K562 (cell line): ENCODE data around the gene NUCKS1. TPM values are rescaled to one million over a fixed set of nuclear protein-coding genes. Genes with fewer than 3 reads are reported as not detected.

Experiments used
- ATAC-seq: fragments of 200-7000 bp; cut with Tn5 transposase; 3 replicates; pipeline ENCODE4 v1.9.1; 2020; ENCODE audit warnings: moderate library complexity
- Bru-seq: library from RNA; stranded (reverse); fragments of 400-500 nt; gene quantifications from one replicate; lab custom pipeline; 2021; lab: Mats Ljungman, UMichigan
- BruChase-seq, 2 experiments: library from RNA; stranded (reverse); fragments of 400-500 nt; gene quantifications; one replicate each; lab custom pipeline; 2021; lab: Mats Ljungman, UMichigan
- BruUV-seq: library from RNA; stranded (reverse); fragments of 400-500 nt; replicated peaks from 2 replicates; lab custom pipeline; 2021; lab: Mats Ljungman, UMichigan
- CTCF ChIA-PET: fragments of 300-600 bp; formaldehyde crosslinking; extraction: SDS; loops from one replicate; lab custom pipeline; 2021; ENCODE audit warnings: low intra/inter-chr PET ratio; lab: Yijun Ruan, JAX
- POLR2A ChIA-PET: fragments of 300-600, 350-650 bp; sonication (Branson Sonifier 250); formaldehyde crosslinking; extraction: SDS; loops from one replicate; lab custom pipeline; 2021; ENCODE audit warnings: antibody characterized with exemption, inconsistent platforms; lab: Yijun Ruan, JAX
- DNase-seq, 4 experiments: peaks; one replicate each; pipeline versions ENCODE4 v3.0.0 to v3.0.0-alpha.2; 2011 to 2018; ENCODE audit warnings: low spot score in 3 of 4, mixed read lengths in 3 of 4; ENCODE audit errors: extremely low read depth in 1 of 4
- FAIRE-seq: peaks from 2 replicates; lab custom pipeline; 2011; peaks lifted over from hg19 to GRCh38; lab: Jason Lieb, UNC
- H2AFZ ChIP-seq: 2 replicates; pipeline ENCODE4 v1.6.0; 2011; ENCODE audit warnings: low read depth, low read length, control low read depth, inconsistent platforms
- H3K27ac ChIP-seq: fragments of 200-600 bp; 3 replicates; pipeline ENCODE4 v1.8.0; 2011; ENCODE audit warnings: low read depth, mild to moderate bottlenecking, control low read depth, inconsistent platforms, low read length, moderate library complexity, mixed read lengths; ENCODE audit errors: extremely low read depth
- H3K27me3 ChIP-seq, 2 experiments: fragments of 300-600 bp in 1 of 2; 2 replicates in 1 of 2; 3 replicates in 1 of 2; pipeline versions ENCODE4 v1.6.0 to v1.8.0; 2011; ENCODE audit warnings: inconsistent platforms in 2 of 2, low read length in 2 of 2, mild to moderate bottlenecking in 1 of 2, mixed read lengths in 1 of 2, moderate library complexity in 1 of 2; ENCODE audit not compliant: control insufficient read depth in 2 of 2, insufficient read depth in 2 of 2
- H3K36me3 ChIP-seq: fragments of 300-600 bp; 3 replicates; pipeline ENCODE4 v1.8.0; 2011; ENCODE audit warnings: mild to moderate bottlenecking, low read length, inconsistent platforms; ENCODE audit not compliant: control insufficient read depth, insufficient read depth
- H3K4me1 ChIP-seq, 2 experiments: fragments of 200-600 bp in 1 of 2; replicated peaks in 1 of 2; 2 replicates in 1 of 2; 3 replicates in 1 of 2; pipeline versions ENCODE4 v1.5.1 to v1.8.0; 2011; ENCODE audit warnings: inconsistent platforms in 2 of 2, low read length in 2 of 2, mild to moderate bottlenecking in 1 of 2, mixed read lengths in 1 of 2, moderate library complexity in 1 of 2; ENCODE audit not compliant: control insufficient read depth in 2 of 2, insufficient read depth in 2 of 2
- H3K4me2 ChIP-seq: 2 replicates; pipeline ENCODE4 v1.6.1; 2011; ENCODE audit warnings: low read length, control low read depth, inconsistent platforms, mixed read lengths; ENCODE audit not compliant: insufficient read depth
- H3K4me3 ChIP-seq: fragments of 200-600 bp; sonication (generic), shearing (Covaris generic); 2 replicates; pipeline ENCODE4 v1.5.1; 2016; ENCODE audit warnings: control low read depth, inconsistent platforms
- H3K79me2 ChIP-seq: fragments of 200-600 bp; 3 replicates; pipeline ENCODE4 v1.8.0; 2011; ENCODE audit warnings: low read length, inconsistent platforms; ENCODE audit not compliant: control insufficient read depth, insufficient read depth
- H3K9ac ChIP-seq, 2 experiments: 2 replicates each; pipeline versions ENCODE4 v1.6.0 to v1.6.1; 2011; ENCODE audit warnings: low read depth in 2 of 2, low read length in 2 of 2, control low read depth in 1 of 2, inconsistent platforms in 1 of 2, mild to moderate bottlenecking in 1 of 2, mixed read lengths in 1 of 2; ENCODE audit not compliant: insufficient read depth in 1 of 2
- H3K9me1 ChIP-seq: one replicate; pipeline ENCODE4 v1.6.0; 2011; ENCODE audit warnings: inconsistent platforms, mild to moderate bottlenecking, low read length, moderate library complexity; ENCODE audit not compliant: control insufficient read depth, insufficient read depth
- H3K9me3 ChIP-seq: replicated peaks from 2 replicates; pipeline ENCODE4 v1.5.1; 2011; ENCODE audit warnings: low read depth, low read length, inconsistent platforms; ENCODE audit not compliant: control insufficient read depth, insufficient read depth
- H4K20me1 ChIP-seq: replicated peaks from 2 replicates; pipeline ENCODE4 v1.6.1; 2011; ENCODE audit warnings: low read length, inconsistent platforms, mixed read lengths; ENCODE audit not compliant: control insufficient read depth, insufficient read depth
- E2F3 ChIP-seq: fragments of 250-450 bp; sonication (Bioruptor Pico); IDR thresholded peaks from 2 replicates; pipeline ENCODE4 v1.4.0; 2020; ENCODE audit warnings: mild to moderate bottlenecking
- HDAC1 ChIP-seq, 2 experiments: fragments of 450-650 bp; IDR thresholded peaks; 2 replicates each; pipeline ENCODE4 v1.6.1; 2016 to 2017; ENCODE audit warnings: inconsistent platforms in 1 of 2, mild to moderate bottlenecking in 1 of 2, moderate library complexity in 1 of 2
- LARP7 ChIP-seq: fragments of 450-650 bp; IDR thresholded peaks from 2 replicates; pipeline ENCODE4 v1.6.1; 2016
- NCOA1 ChIP-seq: fragments of 450-650 bp; IDR thresholded peaks from 2 replicates; pipeline ENCODE4 v1.6.1; 2016; ENCODE audit warnings: low read depth
- NUFIP1 ChIP-seq: fragments of 450-650 bp; IDR thresholded peaks from 2 replicates; pipeline ENCODE4 v1.6.1; 2018; ENCODE audit not compliant: partially characterized antibody
- SMARCA5 ChIP-seq: fragments of 450-650 bp; IDR thresholded peaks from 2 replicates; pipeline ENCODE4 v1.6.1; 2016
- WHSC1 ChIP-seq: IDR thresholded peaks from one replicate; pipeline ENCODE4 v1.6.1; 2012; ENCODE audit warnings: low read length, control low read depth, inconsistent platforms
- ZBTB11 ChIP-seq, 3 experiments: fragments of 200-800 bp in 1 of 3; fragments of 250-450 bp in 1 of 3; fragments of 450-650 bp in 1 of 3; sonication (Bioruptor Pico) in 1 of 3; sonication (Bioruptor generic) in 1 of 3; formaldehyde crosslinking in 1 of 3; IDR thresholded peaks; 2 replicates each; pipeline versions ENCODE4 v1.6.1 to v1.8.0; 2016 to 2022; ENCODE audit warnings: mild to moderate bottlenecking in 2 of 3, missing genetic modification characterization in 2 of 3, missing compliant biosample characterization in 1 of 3, moderate library complexity in 1 of 3
- ZBTB2 ChIP-seq: fragments of 450-650 bp; IDR thresholded peaks from 2 replicates; pipeline ENCODE4 v1.6.1; 2016; ENCODE audit warnings: antibody characterized with exemption
- ZZZ3 ChIP-seq: fragments of 450-650 bp; IDR thresholded peaks from 2 replicates; pipeline ENCODE4 v1.6.1; 2016; ENCODE audit warnings: antibody characterized with exemption, mild to moderate bottlenecking, moderate library complexity
- WGBS: fragments of 100-300 bp; shearing (Covaris generic); methylation state at CpG from one replicate; pipeline ENCODE4 v1.1.6; 2016; ENCODE audit warnings: low coverage, mixed read lengths; ENCODE audit not compliant: insufficient coverage; ENCODE audit errors: missing lambda C conversion rate; 5-methylcytosine and 5-hydroxymethylcytosine counted together
- in situ Hi-C: fragments of 300-500 bp; cut with MboI; formaldehyde crosslinking; loops from 4 replicates; pipeline ENCODE4 v1.15.0; 2018; ENCODE audit warnings: inconsistent platforms, mixed read lengths
- intact Hi-C: fragments of 100-400 bp; cut with micrococcal nuclease; formaldehyde crosslinking; loops from 2 replicates; pipeline ENCODE4 v1.14.2; 2022
- long read RNA-seq, 3 experiments: library from polyadenylated mRNA in 2 of 3; library from RNA in 1 of 3; unstranded in 2 of 3; stranded (forward) in 1 of 3; transcript quantifications; one replicate each; pipeline ENCODE4 v2.0.0, GENCODE V29; 2019 to 2022
- polyA minus RNA-seq, 3 experiments: library from RNA; depleted of rRNA, polyadenylated mRNA; stranded (reverse); fragments of >200 nt; gene quantifications; 2 replicates each; pipeline ENCODE4 v1.2.3, GENCODE V29; 2011
- polyA plus RNA-seq, 8 experiments: library from polyadenylated mRNA; depleted of rRNA in 4 of 8; stranded (reverse) in 5 of 8; unstranded in 3 of 8; fragments of >200 nt; fragmentation: Nextera tagmentation in 2 of 8; fragmentation: Illumina TruSeq in 1 of 8; extraction: Ambion mirVana in 2 of 8; extraction: Trizol in 1 of 8; gene quantifications; 2 replicates each; pipeline versions ENCODE4 v1.2.1 to v1.2.3, GENCODE V29; 2011 to 2014; ENCODE audit warnings: inconsistent platforms in 1 of 8, missing spikeins in 1 of 8
- total RNA-seq, 7 experiments: library from RNA; depleted of rRNA in 6 of 7; stranded (reverse); fragments of >200 nt in 6 of 7; fragmentation: Illumina TruSeq in 2 of 7; extraction: Trizol in 2 of 7; gene quantifications; 2 replicates each; pipeline versions ENCODE4 v1.2.1 to v1.2.3, GENCODE V29; 2011 to 2021; ENCODE audit warnings: low replicate concordance in 1 of 7

Gene NUCKS1
- 27.6 and 204 TPM in 2 replicates for total RNA-seq (2011; cell fraction: chromatin; rRNA removed; ENCODE audit: low replicate concordance)
- total RNA-seq (2011; cell fraction: nucleolus; rRNA removed), result 10.8 and 27.2 TPM in 2 replicates
- total RNA-seq (2011; cell fraction: nucleoplasm; rRNA removed), result 57.1 and 92.6 TPM in 2 replicates
- total RNA-seq (2014; rRNA removed), result 81.9 and 87.5 TPM in 2 replicates
- total RNA-seq (2014; rRNA removed; fragmentation: Illumina TruSeq; extraction: Trizol), result 232 and 280 TPM in 2 replicates
- total RNA-seq (2015; rRNA removed; fragmentation: Illumina TruSeq; extraction: Trizol), result 236 and 244 TPM in 2 replicates
- total RNA-seq (2021), result 201 and 216 TPM in 2 replicates
- 117 and 149 TPM in 2 replicates for polyA plus RNA-seq (2011; rRNA removed)
- polyA plus RNA-seq (2011; cell fraction: cytosol; rRNA removed), result 32.1 and 83.7 TPM in 2 replicates
- polyA plus RNA-seq (2011; cell fraction: nucleus; rRNA removed), result 19.9 and 37.5 TPM in 2 replicates
- polyA plus RNA-seq (2012), result 80.3 and 120 TPM in 2 replicates
- 167 and 177 TPM in 2 replicates for polyA plus RNA-seq (2014; fragmentation: Illumina TruSeq; extraction: Trizol)
- 10 to 100 TPM; 66.7 to 83.4 TPM for polyA plus RNA-seq (2014; fragmentation: Nextera tagmentation; extraction: Ambion mirVana)
- polyA plus RNA-seq (2014; rRNA removed), result 94.4 and 95.1 TPM in 2 replicates
- 303 and 322 TPM in 2 replicates for polyA minus RNA-seq (2011; rRNA and poly(A)+ RNA removed)
- 85.8 and 115 TPM in 2 replicates for polyA minus RNA-seq (2011; cell fraction: cytosol; rRNA and poly(A)+ RNA removed)
- polyA minus RNA-seq (2011; cell fraction: nucleus; rRNA and poly(A)+ RNA removed), result 23.7 and 70.9 TPM in 2 replicates
- percentile 97 among the genes with signal in this experiment for Bru-seq, nascent RNA
- percentile 98 among the genes with signal in this experiment for BruChase-seq, experiment 1, labeled RNA remaining after a 2-hour chase
- BruChase-seq, experiment 2, labeled RNA remaining after a 6-hour chase, result percentile 98 among the genes with signal in this experiment
- long read RNA-seq, experiment 1, full-length matches to known transcripts, result 8 of 511 reads
- long read RNA-seq, experiment 1, partial matches to known transcripts, result 127 of 511 reads
- long read RNA-seq, experiment 1, other reads (novel, unspliced or antisense), result 376 of 511 reads
- long read RNA-seq, experiment 2, full-length matches to known transcripts, result 43 of 218 reads
- long read RNA-seq, experiment 2, partial matches to known transcripts, result 10 of 218 reads
- long read RNA-seq, experiment 2, other reads (novel, unspliced or antisense), result 165 of 218 reads
- long read RNA-seq, experiment 3, full-length matches to known transcripts, result 4 of 58 reads
- long read RNA-seq, experiment 3, partial matches to known transcripts, result 16 of 58 reads
- long read RNA-seq, experiment 3, other reads (novel, unspliced or antisense), result 38 of 58 reads

DNA sequence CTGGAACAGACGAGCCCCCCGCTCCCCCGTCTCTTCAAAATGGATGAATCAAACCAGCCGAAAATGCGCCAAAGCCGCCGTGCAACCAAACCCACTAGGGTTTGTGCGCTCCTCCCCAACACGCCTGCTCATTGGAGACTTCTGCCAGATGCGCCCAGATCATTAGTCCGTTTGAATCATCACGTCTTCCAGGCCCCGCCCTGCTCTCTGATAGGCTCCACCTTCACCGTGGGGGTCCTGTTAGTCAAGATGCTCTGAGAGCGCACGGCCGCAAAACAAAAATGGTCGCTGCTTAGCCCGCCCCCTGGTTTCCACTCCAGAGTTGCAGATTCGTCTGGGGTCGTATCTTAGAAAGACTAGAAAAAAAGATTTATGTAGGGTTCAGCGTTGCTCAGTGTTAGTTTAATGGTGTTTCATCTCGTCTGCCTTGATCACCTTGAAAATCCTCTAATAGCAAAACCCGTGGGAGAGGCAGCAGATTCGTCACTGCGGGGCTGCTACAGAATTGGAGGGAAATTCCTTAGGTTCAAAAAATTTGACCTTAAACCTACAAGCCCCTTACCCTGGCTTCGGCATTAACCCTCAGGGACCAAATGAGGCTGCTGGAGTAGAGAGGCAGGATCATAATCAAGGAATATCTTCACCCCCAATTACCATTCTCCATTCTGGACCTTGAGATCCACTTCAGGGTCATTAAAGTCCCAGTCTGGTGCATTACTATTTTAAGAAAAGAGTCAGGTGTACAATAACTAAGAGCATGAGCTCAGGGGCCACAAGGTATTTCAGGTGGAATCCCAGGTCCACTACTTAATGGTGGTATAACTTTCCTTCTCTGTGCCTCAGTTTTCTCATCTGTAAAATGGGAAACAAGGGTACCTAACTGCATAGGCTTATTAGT is at the start of gene NUCKS1:
Gene NUCKS1 (minus strand): TSS at position 45 of the 898 bp plus-strand sequence. CDS start 209 bp downstream, outside the sequence.
- peaks cover 8 to 33% of the 10 kb centered on the region in 2 experiments; a peak in 4 of 5 replicates for H3K4me1 ChIP-seq
- intact Hi-C loops (loop anchor here (1.0 kb wide), 1 partner anchor 63 kb away; the partner anchor contains the start of gene SLC41A1), in situ Hi-C loops (no loop called here)
- FAIRE-seq (peak; percentile 98), DNase-seq (peak; percentile 84 to 100 (median 90)), ATAC-seq (peak; percentile 84)
- peak within 1 kb of the TSS; percentile 99 for H3K4me2 ChIP-seq
- peak within 1 kb of the TSS; percentile 96 for H3K27ac ChIP-seq
- no peaks in the 10 kb centered on the region for H3K9me1 ChIP-seq
- H3K27me3 ChIP-seq, result no peaks in the 10 kb centered on the region
- H3K36me3 ChIP-seq, result peaks cover 33% of the 10 kb centered on the region; the same call in 2 of the 3 replicates
- peaks cover 46% of the 10 kb centered on the region for H3K79me2 ChIP-seq
- TSS peak; percentile 73 for BruUV-seq
- peak within 1 kb of the TSS; percentile 94 for H2AFZ ChIP-seq
- peak within 1 kb of the TSS; percentile 90 to 97 for H3K9ac ChIP-seq
- no peaks in the 10 kb centered on the region for H3K9me3 ChIP-seq
- ChIA-PET POLR2A (interaction anchor here (0.6 to 2.2 kb wide), 9 partner anchors 10 to 103 kb away, joined by 3 to 44 read pairs (median 6); no protein-coding TSS in a partner anchor), CTCF (no interaction called here)
- peaks cover 33% of the 10 kb centered on the region for H4K20me1 ChIP-seq
- peak within 1 kb of the TSS; percentile 71 for H3K4me3 ChIP-seq
- WGBS, result 1% methylated on average over 27 of the region's 27 CpGs
- TF ChIP-seq E2F3 (CRISPR knock-in tag) (peak; percentile 98), NCOA1 (0 out of 2 replicates have a peak, but pooled peaks have one; percentile 5), ZBTB2 (no peak), WHSC1 (no peak), SMARCA5 (peak; percentile 99; the same call in 1 of the 2 replicates), ZZZ3 (peak; percentile 94), LARP7 (peak; percentile 93), NUFIP1 (peak; percentile 41), HDAC1 (IDR thresholded peaks at IDR 0.05) (peak; percentile 71 to 96), ZBTB11 (CRISPR knock-in tag; IDR thresholded peaks at IDR 0.05) (peak in 1 of 3 experiments; percentile 9; a peak in 2 of 6 replicates)
